GM18858 (cell line): Measurements from ENCODE around the gene LSS.

ENCODE experiments used
- ATAC-seq: cut with Tn5 transposase; IDR thresholded peaks from one replicate; pipeline ENCODE4 v1.9.1; 2021; ENCODE audit not compliant: unreplicated experiment

LSS gene

GRCh38 chr21:46219591-46220239 lies 8.9 kb downstream of the LSS start:
- no peak for ATAC-seq

- no peak for ATAC-seq
Measured at GRCh38 chr21:46218906-46219590, 9.5 kb downstream of the LSS start.

GRCh38 chr21:46217511-46218196 lies 10.9 kb downstream of the LSS start:
- ATAC-seq, result no peak

- ATAC-seq, result no peak
Measured at GRCh38 chr21:46216132-46216747, 12.3 kb downstream of the LSS start.

- no peak for ATAC-seq
Measured at GRCh38 chr21:46215436-46216131, 13.0 kb downstream of the LSS start.

GRCh38 chr21:46214478-46215340 lies 13.9 kb downstream of the LSS start:
- no peak for ATAC-seq

GRCh38 chr21:46213620-46214286 lies 14.8 kb downstream of the LSS start:
- no peak for ATAC-seq

GRCh38 chr21:46212721-46213484 lies 15.7 kb downstream of the LSS start:
- ATAC-seq, result no peak

- ATAC-seq, result no peak
Measured at GRCh38 chr21:46211786-46212720, 16.5 kb downstream of the LSS start.

GRCh38 chr21:46211376-46211775 lies 17.2 kb downstream of the LSS start:
- no peak for ATAC-seq

- no peak for ATAC-seq
Measured at GRCh38 chr21:46210378-46211136, 18.0 kb downstream of the LSS start.

- no peak for ATAC-seq
Measured at GRCh38 chr21:46208761-46209721, 19.5 kb downstream of the LSS start.

- ATAC-seq, result no peak
Measured at GRCh38 chr21:46207920-46208591, 20.5 kb downstream of the LSS start.

- no peak for ATAC-seq
Measured at GRCh38 chr21:46207006-46207919, 21.3 kb downstream of the LSS start.
